ENCODE measurements around the gene GTF2H2C.
A peak's percentile ranks its signal among the peaks of the same experiment; 100 is the strongest.
"Not testable (repeated sequence)": the region's sequence is repeated elsewhere in the genome, so short reads cannot be mapped to it uniquely, and the experiment has no call there.

Gene GTF2H2C

GRCh38 chr5:69560587-69561431 lies 818 bp downstream of the GTF2H2C start:
- H3K27me3 ChIP-seq (ENCODE audit: low read depth, low read length); H4K20me1 ChIP-seq (ENCODE audit: insufficient read depth, low read length); H3K27ac ChIP-seq (ENCODE audit: low read length); H3K9ac ChIP-seq (ENCODE audit: low read length); H3K4me1 ChIP-seq (ENCODE audit: low read length); H3K36me3 ChIP-seq (replicated peaks; ENCODE audit: low read depth, low read length); H3K79me2 ChIP-seq (ENCODE audit: low read length); H2AFZ ChIP-seq (ENCODE audit: low read depth, low read length); H3K9me3 ChIP-seq (ENCODE audit: insufficient read depth, low read length): not testable (repeated sequence)
- Histone ChIP-seq H3K4me2 (ENCODE audit: low read length) (peak overlapping the region; percentile 20; the same call in 1 of the 2 replicates), H3K4me3 (ENCODE audit: low read length) (peak overlapping the region; percentile 50; the same call in 1 of the 2 replicates)

- H2AFZ ChIP-seq (ENCODE audit: low read depth, low read length); H3K9me3 ChIP-seq (ENCODE audit: insufficient read depth, low read length); H3K4me2 ChIP-seq (ENCODE audit: low read length); H3K27ac ChIP-seq (ENCODE audit: low read length); H3K4me1 ChIP-seq (ENCODE audit: low read length); H4K20me1 ChIP-seq (ENCODE audit: insufficient read depth, low read length); H3K4me3 ChIP-seq (ENCODE audit: low read length); H3K79me2 ChIP-seq (ENCODE audit: low read length); H3K36me3 ChIP-seq (replicated peaks; ENCODE audit: low read depth, low read length); H3K27me3 ChIP-seq (ENCODE audit: low read depth, low read length); H3K9ac ChIP-seq (ENCODE audit: low read length): not testable (repeated sequence)
These were observed 6.2 kb downstream of the GTF2H2C start for GRCh38 chr5:69566172-69566571.

- H3K27ac ChIP-seq (ENCODE audit: low read length) = not testable (repeated sequence)
These were observed 8.1 kb downstream of the GTF2H2C start for GRCh38 chr5:69568072-69568471.

GRCh38 chr5:69583356-69583755 lies 23.4 kb downstream of the GTF2H2C start:
- not testable (repeated sequence) for H2AFZ ChIP-seq (ENCODE audit: low read depth, low read length); H3K79me2 ChIP-seq (ENCODE audit: low read length); H3K27me3 ChIP-seq (ENCODE audit: low read depth, low read length); H4K20me1 ChIP-seq (ENCODE audit: insufficient read depth, low read length); H3K4me1 ChIP-seq (ENCODE audit: low read length); H3K9ac ChIP-seq (ENCODE audit: low read length); H3K4me3 ChIP-seq (ENCODE audit: low read length); H3K9me3 ChIP-seq (ENCODE audit: insufficient read depth, low read length); H3K4me2 ChIP-seq (ENCODE audit: low read length); H3K36me3 ChIP-seq (replicated peaks; ENCODE audit: low read depth, low read length); H3K27ac ChIP-seq (ENCODE audit: low read length)

More at GRCh38 chr5:69568072-69568471, 8.1 kb downstream of the GTF2H2C start:
- not testable (repeated sequence) for H3K27me3 ChIP-seq (ENCODE audit: low read depth, low read length); H3K9ac ChIP-seq (ENCODE audit: low read length); H3K36me3 ChIP-seq (replicated peaks; ENCODE audit: low read depth, low read length); H2AFZ ChIP-seq (ENCODE audit: low read depth, low read length); H4K20me1 ChIP-seq (ENCODE audit: insufficient read depth, low read length); H3K4me2 ChIP-seq (ENCODE audit: low read length); H3K9me3 ChIP-seq (ENCODE audit: insufficient read depth, low read length); H3K4me3 ChIP-seq (ENCODE audit: low read length); H3K4me1 ChIP-seq (ENCODE audit: low read length); H3K79me2 ChIP-seq (ENCODE audit: low read length)

GRCh38 chr5:69596114-69596840 lies 36.3 kb downstream of the GTF2H2C start:
- H3K9ac ChIP-seq (ENCODE audit: low read length); H3K36me3 ChIP-seq (replicated peaks; ENCODE audit: low read depth, low read length); H3K27me3 ChIP-seq (ENCODE audit: low read depth, low read length); H2AFZ ChIP-seq (ENCODE audit: low read depth, low read length); H3K27ac ChIP-seq (ENCODE audit: low read length); H3K4me3 ChIP-seq (ENCODE audit: low read length); H3K9me3 ChIP-seq (ENCODE audit: insufficient read depth, low read length); H4K20me1 ChIP-seq (ENCODE audit: insufficient read depth, low read length); H3K79me2 ChIP-seq (ENCODE audit: low read length); H3K4me2 ChIP-seq (ENCODE audit: low read length); H3K4me1 ChIP-seq (ENCODE audit: low read length): not testable (repeated sequence)

GRCh38 chr5:69601947-69602346 lies 42.0 kb downstream of the GTF2H2C start:
- H3K27me3 ChIP-seq (ENCODE audit: low read depth, low read length); H3K79me2 ChIP-seq (ENCODE audit: low read length); H3K4me3 ChIP-seq (ENCODE audit: low read length); H4K20me1 ChIP-seq (ENCODE audit: insufficient read depth, low read length); H3K4me1 ChIP-seq (ENCODE audit: low read length); H3K9me3 ChIP-seq (ENCODE audit: insufficient read depth, low read length); H2AFZ ChIP-seq (ENCODE audit: low read depth, low read length); H3K36me3 ChIP-seq (replicated peaks; ENCODE audit: low read depth, low read length); H3K4me2 ChIP-seq (ENCODE audit: low read length); H3K9ac ChIP-seq (ENCODE audit: low read length); H3K27ac ChIP-seq (ENCODE audit: low read length): not testable (repeated sequence)

- not testable (repeated sequence) for H3K36me3 ChIP-seq (replicated peaks; ENCODE audit: low read depth, low read length); H2AFZ ChIP-seq (ENCODE audit: low read depth, low read length); H3K4me3 ChIP-seq (ENCODE audit: low read length); H3K27me3 ChIP-seq (ENCODE audit: low read depth, low read length); H3K4me2 ChIP-seq (ENCODE audit: low read length); H3K4me1 ChIP-seq (ENCODE audit: low read length); H3K9me3 ChIP-seq (ENCODE audit: insufficient read depth, low read length); H3K9ac ChIP-seq (ENCODE audit: low read length); H4K20me1 ChIP-seq (ENCODE audit: insufficient read depth, low read length); H3K27ac ChIP-seq (ENCODE audit: low read length); H3K79me2 ChIP-seq (ENCODE audit: low read length)
These were observed 46.8 kb downstream of the GTF2H2C start for GRCh38 chr5:69606839-69607238.

GRCh38 chr5:69607750-69608149 lies 47.8 kb downstream of the GTF2H2C start:
- H3K4me1 ChIP-seq (ENCODE audit: low read length); H3K79me2 ChIP-seq (ENCODE audit: low read length); H3K9ac ChIP-seq (ENCODE audit: low read length); H3K4me3 ChIP-seq (ENCODE audit: low read length); H3K36me3 ChIP-seq (replicated peaks; ENCODE audit: low read depth, low read length); H4K20me1 ChIP-seq (ENCODE audit: insufficient read depth, low read length); H3K27me3 ChIP-seq (ENCODE audit: low read depth, low read length); H3K27ac ChIP-seq (ENCODE audit: low read length); H3K4me2 ChIP-seq (ENCODE audit: low read length); H3K9me3 ChIP-seq (ENCODE audit: insufficient read depth, low read length); H2AFZ ChIP-seq (ENCODE audit: low read depth, low read length): not testable (repeated sequence)

- not testable (repeated sequence) for H3K9me3 ChIP-seq (ENCODE audit: insufficient read depth, low read length); H3K4me2 ChIP-seq (ENCODE audit: low read length); H3K4me1 ChIP-seq (ENCODE audit: low read length); H4K20me1 ChIP-seq (ENCODE audit: insufficient read depth, low read length); H3K27me3 ChIP-seq (ENCODE audit: low read depth, low read length); H3K9ac ChIP-seq (ENCODE audit: low read length); H3K4me3 ChIP-seq (ENCODE audit: low read length); H3K36me3 ChIP-seq (replicated peaks; ENCODE audit: low read depth, low read length); H2AFZ ChIP-seq (ENCODE audit: low read depth, low read length); H3K27ac ChIP-seq (ENCODE audit: low read length); H3K79me2 ChIP-seq (ENCODE audit: low read length)
These were observed 49.0 kb downstream of the GTF2H2C start for GRCh38 chr5:69608861-69609496.

Data from OCI-LY3 (cell line).